Keratinocyte (primary cell): ENCODE results near the gene CTNNA2. TPM values are rescaled to one million over a fixed set of nuclear protein-coding genes. Genes with fewer than 3 reads are reported as not detected.

Experiments used
- DNase-seq: peaks from one replicate; pipeline ENCODE4 v3.0.0-alpha.2; 2011; ENCODE audit warnings: low read depth, missing footprints, low spot score
- FAIRE-seq: peaks from 2 replicates; lab custom pipeline; 2011; peaks lifted over from hg19 to GRCh38; lab: Jason Lieb, UNC
- H2AFZ ChIP-seq: 2 replicates; pipeline ENCODE4 v1.6.0; 2012; ENCODE audit warnings: low read length, control low read depth, inconsistent platforms; ENCODE audit not compliant: control insufficient read depth
- H3K27ac ChIP-seq: 2 replicates; pipeline ENCODE4 v1.5.1; 2011; ENCODE audit warnings: low read length; ENCODE audit not compliant: control insufficient read depth, insufficient read depth
- H3K27me3 ChIP-seq: 3 replicates; pipeline ENCODE4 v1.6.0; 2011; ENCODE audit warnings: low read length; ENCODE audit not compliant: control insufficient read depth, insufficient read depth; ENCODE audit errors: extremely low read depth
- H3K36me3 ChIP-seq, 2 experiments: 2 replicates in 1 of 2; 3 replicates in 1 of 2; pipeline ENCODE4 v1.5.1; 2011; ENCODE audit warnings: low read length in 2 of 2, mild to moderate bottlenecking in 1 of 2; ENCODE audit not compliant: control insufficient read depth in 2 of 2, insufficient read depth in 2 of 2; ENCODE audit errors: extremely low read depth in 1 of 2
- H3K4me1 ChIP-seq: 3 replicates; pipeline ENCODE4 v1.5.1; 2011; ENCODE audit warnings: low read length; ENCODE audit not compliant: control insufficient read depth, insufficient read depth; ENCODE audit errors: extremely low read depth
- H3K4me2 ChIP-seq: 3 replicates; pipeline ENCODE4 v1.6.0; 2011; ENCODE audit warnings: low read depth, low read length; ENCODE audit not compliant: control insufficient read depth, insufficient read depth; ENCODE audit errors: extremely low read depth
- H3K4me3 ChIP-seq, 3 experiments: fragments of 200-600 bp in 1 of 3; sonication (generic) in 1 of 3; 2 replicates in 2 of 3; 3 replicates in 1 of 3; pipeline ENCODE4 v1.5.1; 2011 to 2016; ENCODE audit warnings: low read length in 3 of 3, mild to moderate bottlenecking in 3 of 3, control low read depth in 2 of 3, inconsistent platforms in 1 of 3, low read depth in 1 of 3, mixed read lengths in 1 of 3, mixed run types in 1 of 3, moderate library complexity in 1 of 3; ENCODE audit not compliant: control insufficient read depth in 2 of 3, insufficient read depth in 2 of 3; ENCODE audit errors: extremely low read depth in 1 of 3
- H3K79me2 ChIP-seq: 2 replicates; pipeline ENCODE4 v1.6.0; 2012; ENCODE audit warnings: low read length; ENCODE audit not compliant: control insufficient read depth, insufficient read depth
- H3K9ac ChIP-seq: 3 replicates; pipeline ENCODE4 v1.6.0; 2011; ENCODE audit warnings: low read length; ENCODE audit not compliant: control insufficient read depth, insufficient read depth; ENCODE audit errors: extremely low read depth
- H3K9me1 ChIP-seq: 3 replicates; pipeline ENCODE4 v1.6.0; 2011; ENCODE audit warnings: low read length; ENCODE audit not compliant: control insufficient read depth, insufficient read depth; ENCODE audit errors: extremely low read depth
- H3K9me3 ChIP-seq: 2 replicates; pipeline ENCODE4 v1.5.1; 2012; ENCODE audit warnings: low read depth, low read length; ENCODE audit not compliant: control insufficient read depth
- H4K20me1 ChIP-seq: 3 replicates; pipeline ENCODE4 v1.6.0; 2011; ENCODE audit warnings: low read length; ENCODE audit not compliant: control insufficient read depth, insufficient read depth; ENCODE audit errors: extremely low read depth
- EZH2 ChIP-seq: IDR thresholded peaks from one replicate; pipeline ENCODE4 v1.6.1; 2012; ENCODE audit warnings: inconsistent platforms, mild to moderate bottlenecking, low read length, moderate library complexity
- dilution Hi-C: fragments of 300-500 bp; cut with MboI; formaldehyde crosslinking; loops from one replicate; pipeline ENCODE4 v1.7.0; 2020; ENCODE audit warnings: low sequenced_read_pairs; ENCODE audit not compliant: extremely low pct_ligation_motif_present
- polyA plus RNA-seq, 5 experiments: library from polyadenylated mRNA; depleted of rRNA in 3 of 5; stranded (reverse) in 3 of 5; stranded (forward) in 1 of 5; unstranded in 1 of 5; fragments of >200 nt; gene quantifications; 1 replicate in 1 of 5; 2 replicates in 3 of 5; 3 replicates in 1 of 5; pipeline versions ENCODE4 v1.2.1 to v1.2.3, GENCODE V29; 2011 to 2012; ENCODE audit warnings: missing spikeins in 2 of 5, low read depth in 1 of 5, low replicate concordance in 1 of 5
- TF ChIP-seq, protein P1 (sequence below), 3 experiments: IDR thresholded peaks in 1 of 3; conservative IDR thresholded peaks in 1 of 3; optimal IDR thresholded peaks in 1 of 3; 2 replicates in 2 of 3; 3 replicates in 1 of 3; pipeline versions ENCODE3 to v1.5.1; 2011; ENCODE audit warnings: low read length in 3 of 3, mild to moderate bottlenecking in 3 of 3, moderate library complexity in 2 of 3, control low read depth in 1 of 3, inconsistent platforms in 1 of 3; ENCODE audit not compliant: insufficient read depth in 2 of 3; ENCODE audit errors: extremely low read depth in 1 of 3

The CTNNA2 gene
- polyA plus RNA-seq, 1 donor (not counting 4 experiments of a cell fraction or from before 2014, with no cell fraction given): not detected

DNA sequence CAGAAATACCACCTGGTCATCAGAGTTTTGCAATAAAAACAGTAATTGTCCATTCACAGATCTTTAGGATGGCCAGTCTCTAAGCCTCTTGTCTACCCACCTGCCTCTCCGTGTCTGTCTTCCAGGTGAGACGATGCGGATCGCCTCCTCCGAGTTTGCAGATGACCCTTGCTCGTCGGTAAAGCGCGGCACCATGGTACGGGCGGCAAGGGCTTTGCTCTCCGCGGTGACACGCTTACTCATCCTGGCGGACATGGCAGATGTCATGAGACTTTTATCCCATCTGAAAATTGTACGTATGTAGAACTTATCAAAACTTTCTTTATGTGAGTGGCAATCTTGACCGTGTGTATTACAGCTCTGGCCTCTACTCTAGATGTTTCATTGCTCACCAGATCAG is 345.0 kb downstream of the CTNNA2 start:
- Histone ChIP-seq H3K4me2 (no peak overlapping the region), H3K36me3 (no peaks in the 10 kb centered on the region), H3K9me3 (no peaks in the 10 kb centered on the region), H3K9me1 (no peaks in the 10 kb centered on the region), H2AFZ (no peak overlapping the region), H3K4me1 (no peaks in the 10 kb centered on the region), H3K27me3 (no peaks in the 10 kb centered on the region), H3K4me3 (no peak overlapping the region), H3K79me2 (no peaks in the 10 kb centered on the region), H4K20me1 (no peaks in the 10 kb centered on the region), H3K27ac (no peak overlapping the region), H3K9ac (no peak overlapping the region)
- TF ChIP-seq EZH2: no peak
- TF ChIP-seq, protein P1, sequence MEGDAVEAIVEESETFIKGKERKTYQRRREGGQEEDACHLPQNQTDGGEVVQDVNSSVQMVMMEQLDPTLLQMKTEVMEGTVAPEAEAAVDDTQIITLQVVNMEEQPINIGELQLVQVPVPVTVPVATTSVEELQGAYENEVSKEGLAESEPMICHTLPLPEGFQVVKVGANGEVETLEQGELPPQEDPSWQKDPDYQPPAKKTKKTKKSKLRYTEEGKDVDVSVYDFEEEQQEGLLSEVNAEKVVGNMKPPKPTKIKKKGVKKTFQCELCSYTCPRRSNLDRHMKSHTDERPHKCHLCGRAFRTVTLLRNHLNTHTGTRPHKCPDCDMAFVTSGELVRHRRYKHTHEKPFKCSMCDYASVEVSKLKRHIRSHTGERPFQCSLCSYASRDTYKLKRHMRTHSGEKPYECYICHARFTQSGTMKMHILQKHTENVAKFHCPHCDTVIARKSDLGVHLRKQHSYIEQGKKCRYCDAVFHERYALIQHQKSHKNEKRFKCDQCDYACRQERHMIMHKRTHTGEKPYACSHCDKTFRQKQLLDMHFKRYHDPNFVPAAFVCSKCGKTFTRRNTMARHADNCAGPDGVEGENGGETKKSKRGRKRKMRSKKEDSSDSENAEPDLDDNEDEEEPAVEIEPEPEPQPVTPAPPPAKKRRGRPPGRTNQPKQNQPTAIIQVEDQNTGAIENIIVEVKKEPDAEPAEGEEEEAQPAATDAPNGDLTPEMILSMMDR (optimal IDR thresholded peaks at IDR 0.05 in 1 of 3, IDR thresholded peaks at IDR 0.05 in 1 of 3, conservative IDR thresholded peaks at IDR 0.05 in 1 of 3; ENCODE audit: extremely low read depth in 1 of 3, insufficient read depth in 2 of 3, low read length in 3 of 3): no peak
- FAIRE-seq (no peak), DNase-seq (no peak)
- dilution Hi-C loops: no loop called here

DNA sequence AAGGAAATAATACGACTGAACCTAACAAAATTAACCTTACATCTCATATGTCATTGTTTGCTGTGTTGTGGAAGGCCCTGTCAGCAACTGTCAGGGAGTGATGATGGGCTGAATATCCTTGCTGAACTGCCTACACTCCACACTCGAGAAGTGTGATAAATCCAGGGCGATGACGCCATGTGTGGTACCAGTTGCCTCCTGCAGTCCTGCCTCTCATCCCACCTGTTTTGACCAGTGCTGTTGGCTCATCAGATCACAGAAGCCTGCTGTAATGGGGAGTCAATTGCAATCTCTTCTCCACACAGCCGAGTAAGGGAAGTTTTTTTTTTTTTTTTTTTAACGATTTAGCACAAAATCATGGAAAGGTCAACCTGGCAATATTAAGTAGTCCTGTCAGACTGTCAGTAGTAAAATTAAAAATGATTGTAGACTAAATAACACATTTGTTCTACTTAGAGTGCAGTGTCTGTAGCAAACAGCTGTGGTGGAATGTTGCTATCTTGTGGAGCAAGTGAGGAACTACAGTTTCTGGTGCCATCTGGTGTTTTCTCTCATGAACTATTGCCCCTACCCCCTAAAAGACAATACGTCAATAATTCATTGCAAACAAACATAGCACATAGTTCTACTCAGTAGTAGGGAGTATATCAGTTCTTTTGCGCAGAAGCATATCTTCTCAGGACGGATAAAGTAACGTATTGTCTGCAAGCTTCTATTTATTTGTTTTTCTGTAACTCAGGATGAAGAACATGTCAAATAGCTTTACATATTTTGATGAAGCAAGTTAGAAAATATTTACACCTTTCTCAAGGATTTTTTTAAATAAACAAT is 347.6 kb downstream of the CTNNA2 start:
- Histone ChIP-seq H3K4me3 (no peak overlapping the region), H2AFZ (no peak overlapping the region), H3K9ac (no peak overlapping the region), H3K4me1 (no peaks in the 10 kb centered on the region), H3K27me3 (no peaks in the 10 kb centered on the region), H3K79me2 (no peaks in the 10 kb centered on the region), H3K36me3 (no peaks in the 10 kb centered on the region), H3K4me2 (no peak overlapping the region), H3K27ac (no peak overlapping the region), H4K20me1 (no peaks in the 10 kb centered on the region), H3K9me3 (no peaks in the 10 kb centered on the region), H3K9me1 (no peaks in the 10 kb centered on the region)
- FAIRE-seq (no peak), DNase-seq (no peak)
- dilution Hi-C loops: no loop called here
- no peak for TF ChIP-seq EZH2
